Thyroid gland (tissue), 4 donors: ENCODE measurements around the gene NUDT1.

Experiments
- CTCF ChIP-seq, 6 experiments: fragments of 200-600 bp in 3 of 6; fragments of 450-650 bp in 3 of 6; sonication (generic) in 3 of 6; IDR thresholded peaks; one replicate each; pipeline ENCODE4 v1.5.1; 2016 to 2019; ENCODE audit warnings: antibody characterized with exemption in 6 of 6, mild to moderate bottlenecking in 2 of 6, inconsistent platforms in 1 of 6, moderate library complexity in 1 of 6
- POLR2A ChIP-seq, 2 donors: fragments of 450-650 bp; IDR thresholded peaks; one replicate each; pipeline ENCODE4 v1.6.1; 2017; ENCODE audit warnings: antibody characterized with exemption in 2 of 2, mild to moderate bottlenecking in 2 of 2, moderate library complexity in 1 of 2

GRCh38 chr7:2205036-2205780, 36.8 kb upstream of the NUDT1 start:
- no peak for TF ChIP-seq CTCF (IDR thresholded peaks at IDR 0.05)
- TF ChIP-seq POLR2A (IDR thresholded peaks at IDR 0.05): no peak
